Hematopoietic multipotent progenitor cell (in vitro differentiated cells): ENCODE measurements around the gene CDC42SE1. TPM values are rescaled to one million over a fixed set of nuclear protein-coding genes. Genes with fewer than 3 reads are reported as not detected.
A peak's percentile ranks its signal among the peaks of the same experiment; 100 is the strongest.
"Not testable (repeated sequence)": the region's sequence is repeated elsewhere in the genome, so short reads cannot be mapped to it uniquely, and the experiment has no call there.

Experiments used
- DNase-seq, 3 donors: peaks; one replicate each; pipeline ENCODE4 v3.0.0-alpha.2; 2011 to 2015; ENCODE audit warnings: low read depth in 2 of 3, low spot score in 2 of 3
- total RNA-seq: library from RNA; depleted of rRNA; stranded (reverse); fragments of >200 nt; gene quantifications from one replicate; pipeline ENCODE4 v1.2.3, GENCODE V29; 2012

Gene CDC42SE1, protein sequence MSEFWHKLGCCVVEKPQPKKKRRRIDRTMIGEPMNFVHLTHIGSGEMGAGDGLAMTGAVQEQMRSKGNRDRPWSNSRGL
- 75.4 TPM for total RNA-seq

DNA sequence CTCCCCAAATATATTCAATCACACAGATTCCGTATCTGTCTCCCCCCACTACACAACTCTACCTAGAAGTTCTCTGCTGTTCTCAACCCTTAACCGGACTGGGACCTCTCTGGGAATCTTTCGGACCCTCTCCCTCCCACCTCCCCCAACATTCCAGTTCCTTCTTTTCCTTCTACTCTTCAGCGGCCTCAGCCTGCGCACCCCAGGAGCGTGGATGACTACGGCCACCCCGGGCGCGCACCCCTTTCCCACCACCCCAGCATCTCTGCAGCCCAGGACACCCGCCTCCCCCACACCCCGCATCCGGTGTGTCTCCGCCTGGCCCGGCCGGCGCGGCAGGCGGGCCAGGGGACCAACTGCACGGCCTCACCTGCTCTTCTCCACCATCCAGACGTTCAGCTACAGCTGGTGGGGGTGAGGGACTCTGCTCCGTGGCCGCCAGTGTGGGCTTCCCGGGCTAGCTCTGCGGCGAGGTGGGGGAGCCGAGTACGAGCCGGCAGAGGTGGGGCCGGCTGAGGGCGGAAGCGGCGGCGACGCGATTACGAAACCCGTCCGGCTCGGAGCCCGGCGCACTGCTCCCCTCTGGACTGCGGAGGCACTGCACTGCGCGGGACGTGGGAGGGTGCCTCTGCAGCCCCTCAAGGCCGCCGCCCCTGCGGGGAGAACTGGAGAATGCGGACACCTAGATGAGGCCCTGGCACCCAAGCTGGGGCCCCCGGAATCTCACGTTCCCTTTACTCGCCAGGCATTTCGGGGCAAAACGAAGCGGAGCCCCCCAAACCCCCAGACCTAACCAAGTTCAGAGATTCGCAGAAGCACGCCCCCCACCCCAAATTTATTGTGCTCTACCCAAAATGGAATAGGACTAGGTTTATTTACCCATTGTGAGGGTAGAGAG, at the start of gene CDC42SE1:
CDC42SE1 (minus strand) TSS at position 514 of the 898 bp plus-strand sequence. CDS start 3,892 bp downstream, outside the sequence.
- DNase-seq, result peak; percentile 72 to 92 (median 90)

DNA sequence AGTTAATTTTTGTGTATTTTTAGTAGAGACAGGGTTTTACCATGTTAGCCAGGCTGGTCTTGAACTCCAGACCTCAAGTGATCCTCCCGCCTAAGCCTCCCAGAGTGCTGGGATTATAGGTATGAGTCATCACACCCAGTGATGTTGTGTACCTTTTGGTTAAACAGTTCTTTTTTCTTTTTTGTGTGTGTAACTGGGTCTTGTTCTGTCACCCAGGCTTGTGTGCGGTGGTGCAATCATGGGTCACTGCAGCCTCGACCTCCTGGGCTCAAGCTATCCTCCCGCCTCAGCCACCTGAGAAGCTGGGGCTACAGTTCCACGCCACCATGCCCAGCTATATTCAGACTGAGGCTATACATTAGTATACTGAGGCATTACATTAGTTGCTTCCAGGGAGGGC, 48.9 kb upstream of the CDC42SE1 start:
- no peak for DNase-seq

DNA sequence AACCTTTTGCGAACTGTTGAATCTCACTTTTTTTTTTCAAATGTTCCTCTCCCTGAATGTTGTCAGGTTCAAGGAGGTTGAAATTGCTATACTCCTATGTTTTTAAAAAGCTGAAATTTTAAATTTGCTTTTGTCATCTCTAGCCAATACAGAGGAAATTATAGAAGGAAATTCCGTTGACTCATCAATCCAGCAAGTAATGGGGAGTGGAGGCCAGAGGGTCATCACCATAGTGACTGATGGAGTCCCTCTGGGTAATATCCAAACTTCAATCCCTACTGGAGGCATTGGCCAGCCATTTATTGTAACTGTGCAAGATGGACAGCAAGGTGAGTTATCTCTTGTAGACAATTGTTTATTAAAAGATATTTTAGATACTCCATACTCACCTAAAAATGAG, 47.5 kb upstream of the CDC42SE1 start:
- DNase-seq, result no peak

DNA sequence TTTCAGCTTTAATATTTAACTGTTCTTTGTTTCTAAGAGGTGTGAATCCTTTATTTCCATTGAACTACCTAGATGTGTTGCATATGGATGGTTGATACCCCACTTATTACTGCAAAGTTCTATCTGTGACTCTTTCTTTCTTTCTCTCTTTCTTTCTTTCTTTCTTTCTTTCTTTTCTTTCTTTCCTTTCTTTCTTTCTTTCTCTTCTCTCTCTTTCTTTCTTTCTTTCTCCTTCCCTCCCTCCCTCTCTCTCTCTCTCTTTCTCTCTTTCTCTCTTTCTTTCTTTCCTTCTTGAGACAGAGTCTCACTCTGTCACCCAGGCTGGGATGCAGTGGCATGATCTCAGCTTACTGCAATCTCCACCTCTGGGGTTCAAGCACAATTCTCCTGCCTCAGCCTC, 45.2 kb upstream of the CDC42SE1 start:
- no peak for DNase-seq

DNA sequence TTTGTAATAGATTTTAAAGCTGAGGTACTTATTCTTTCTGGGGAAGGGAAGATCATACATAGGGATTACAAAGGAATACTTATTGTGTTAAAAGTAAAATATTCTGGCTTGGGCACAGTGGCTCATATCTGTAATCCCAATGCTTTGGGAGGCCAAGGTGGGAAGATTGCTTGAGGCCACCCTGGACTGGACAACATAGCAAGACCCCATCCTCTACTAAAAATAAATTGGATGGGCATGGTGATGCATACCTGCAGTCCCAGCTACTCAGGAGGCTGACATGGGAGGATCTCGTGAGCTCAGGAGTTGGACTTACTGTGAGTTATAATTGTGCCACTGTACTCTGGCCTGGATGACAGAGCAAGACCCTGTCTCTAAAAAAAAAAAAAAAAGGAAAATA, 38.7 kb upstream of the CDC42SE1 start:
- no peak for DNase-seq

DNA sequence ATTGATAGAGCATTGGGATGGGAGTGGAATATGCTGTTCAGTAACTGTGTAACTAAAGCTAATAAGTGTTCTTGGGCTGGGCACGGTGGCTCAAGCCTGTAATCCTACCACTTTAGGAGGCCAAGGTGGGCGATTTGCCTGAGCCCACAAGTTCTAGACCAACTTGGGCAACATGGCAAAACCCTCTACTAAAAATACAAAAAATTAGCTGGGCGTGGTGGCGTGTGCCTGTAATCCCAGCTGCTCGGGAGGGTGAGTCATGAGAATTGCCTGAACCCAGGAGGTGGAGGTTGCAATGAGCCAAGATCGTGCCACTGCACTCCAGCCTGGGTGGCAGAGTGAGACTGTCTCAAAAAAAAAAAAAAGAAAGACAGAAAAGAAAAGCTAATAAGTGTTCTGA, 38.0 kb upstream of the CDC42SE1 start:
- not testable (repeated sequence) for DNase-seq

DNA sequence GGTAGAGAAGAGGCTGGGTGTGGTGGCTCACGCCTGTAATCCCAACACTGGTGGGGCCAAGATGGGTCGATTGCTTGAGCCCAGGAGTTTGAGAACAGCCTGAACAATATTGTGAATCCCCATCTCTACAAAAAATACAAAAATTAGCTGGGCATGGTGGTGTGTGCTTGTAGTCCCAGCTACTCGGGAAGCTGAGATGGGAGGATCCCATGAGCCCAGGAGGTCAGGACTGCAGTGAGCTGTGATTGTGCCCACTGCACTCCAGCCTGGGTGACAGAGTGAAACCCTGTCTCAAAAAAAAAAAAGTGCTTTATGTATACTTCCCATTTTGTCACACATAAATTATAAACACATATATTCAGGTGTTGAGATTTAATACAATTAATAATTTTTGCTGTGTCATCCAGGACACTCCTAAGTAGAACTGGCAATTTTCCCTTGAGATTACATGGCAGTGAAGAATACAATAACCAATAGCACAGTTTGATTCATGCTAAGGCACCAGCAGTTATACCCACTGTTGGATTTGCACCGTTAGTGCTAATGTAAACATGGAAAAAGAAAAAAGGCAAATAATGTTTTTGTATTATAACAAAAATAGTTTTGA, 26.6 kb upstream of the CDC42SE1 start:
- DNase-seq, result no peak

DNA sequence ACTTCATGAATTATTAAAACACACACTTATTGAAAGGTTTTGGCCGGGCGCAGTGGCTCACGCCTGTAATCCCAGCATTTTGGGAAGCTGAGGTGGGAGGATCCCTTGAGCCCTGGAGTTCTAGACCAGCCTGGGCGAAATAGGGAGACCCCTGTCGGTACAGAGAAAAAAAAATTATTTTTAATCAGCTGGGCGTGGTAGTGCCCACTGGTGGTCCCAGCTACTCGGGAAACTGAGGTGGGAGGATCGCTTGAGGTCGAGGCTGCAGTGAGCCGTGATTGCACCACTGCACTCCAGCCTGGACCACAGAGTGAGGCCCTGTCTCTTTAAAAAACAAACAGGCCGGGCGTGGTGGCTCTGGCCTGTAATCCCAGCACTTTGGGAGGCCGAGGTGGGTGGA, 12.8 kb upstream of the CDC42SE1 start:
- DNase-seq, result no peak

DNA sequence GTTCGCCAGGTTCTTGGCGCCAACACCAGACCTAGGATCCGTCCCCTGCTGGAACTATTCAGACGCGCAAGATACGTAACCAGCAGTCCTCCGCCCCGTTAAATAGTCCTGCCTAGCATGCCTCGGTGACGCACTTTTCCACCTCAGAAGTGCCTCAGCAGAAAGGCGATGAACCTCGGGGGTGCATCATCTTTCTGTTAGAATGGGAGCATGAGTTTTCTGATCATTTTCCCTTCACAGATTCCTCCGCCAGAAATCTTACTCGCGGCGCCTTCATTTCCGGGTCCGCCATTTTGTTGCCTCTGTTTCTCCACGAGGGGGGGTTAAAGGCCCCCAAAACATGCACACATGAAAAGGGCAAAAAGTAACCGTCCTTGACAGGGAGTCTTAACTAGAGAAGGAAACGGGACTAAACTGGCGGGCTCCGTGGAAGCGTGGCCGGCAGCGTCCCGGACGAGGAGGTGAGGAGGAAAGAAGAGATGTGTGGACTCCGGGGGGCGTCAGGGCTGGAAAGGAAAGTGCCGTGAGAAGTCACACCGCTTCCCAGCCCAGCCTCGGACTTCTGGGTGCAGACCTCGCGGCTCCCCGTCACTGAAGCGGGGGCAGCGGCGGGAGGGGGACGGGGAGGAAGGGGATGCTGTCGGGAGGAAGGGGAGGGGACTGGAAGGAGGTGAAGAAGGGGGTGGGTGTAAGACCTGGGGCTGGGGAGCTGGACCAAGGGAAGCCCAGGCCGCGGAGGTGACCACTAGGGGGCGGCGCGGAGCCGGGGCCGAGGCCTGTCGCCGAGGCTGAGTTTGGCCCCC, 11.3 kb upstream of the CDC42SE1 start, which contains the start of gene GABPB2:
GABPB2 (plus strand) TSS at position 288 of the 803 bp plus-strand sequence. CDS start 17,429 bp downstream, outside the sequence.
- peak; percentile 82 to 93 (median 91) for DNase-seq

DNA sequence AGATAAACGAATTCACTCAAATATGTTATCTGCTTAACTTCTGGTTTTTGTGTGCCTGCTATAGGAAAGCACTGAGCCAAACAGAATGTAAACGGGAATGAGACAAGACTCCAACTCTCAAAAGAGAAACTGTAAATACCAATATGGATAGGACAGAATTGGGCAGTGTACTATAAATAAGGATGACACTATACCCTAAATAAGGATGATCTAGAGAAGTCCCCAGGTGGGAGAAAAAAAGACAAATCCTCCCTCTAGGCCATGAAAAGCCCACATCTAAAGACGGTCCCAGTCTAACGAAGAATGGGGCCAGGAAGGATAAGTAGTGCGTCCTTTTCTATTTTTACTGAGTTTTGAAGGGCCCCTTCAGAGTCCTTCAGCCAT, 9.7 kb upstream of the CDC42SE1 start:
- no peak for DNase-seq

DNA sequence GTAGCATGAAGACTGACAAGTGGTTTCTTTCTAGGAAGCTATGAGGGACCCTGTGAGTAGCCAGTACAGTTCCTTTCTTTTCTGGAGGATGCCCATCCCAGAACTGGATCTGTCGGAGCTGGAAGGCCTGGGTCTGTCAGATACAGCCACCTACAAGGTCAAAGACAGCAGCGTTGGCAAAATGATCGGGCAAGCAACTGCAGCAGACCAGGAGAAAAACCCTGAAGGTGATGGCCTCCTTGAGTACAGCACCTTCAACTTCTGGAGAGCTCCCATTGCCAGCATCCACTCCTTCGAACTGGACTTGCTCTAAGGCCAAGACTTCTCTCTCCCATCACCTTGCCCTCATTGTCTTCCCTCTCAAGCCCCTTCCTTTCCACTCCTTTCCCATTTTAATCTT, 7.8 kb upstream of the CDC42SE1 start:
- no peak for DNase-seq

DNA sequence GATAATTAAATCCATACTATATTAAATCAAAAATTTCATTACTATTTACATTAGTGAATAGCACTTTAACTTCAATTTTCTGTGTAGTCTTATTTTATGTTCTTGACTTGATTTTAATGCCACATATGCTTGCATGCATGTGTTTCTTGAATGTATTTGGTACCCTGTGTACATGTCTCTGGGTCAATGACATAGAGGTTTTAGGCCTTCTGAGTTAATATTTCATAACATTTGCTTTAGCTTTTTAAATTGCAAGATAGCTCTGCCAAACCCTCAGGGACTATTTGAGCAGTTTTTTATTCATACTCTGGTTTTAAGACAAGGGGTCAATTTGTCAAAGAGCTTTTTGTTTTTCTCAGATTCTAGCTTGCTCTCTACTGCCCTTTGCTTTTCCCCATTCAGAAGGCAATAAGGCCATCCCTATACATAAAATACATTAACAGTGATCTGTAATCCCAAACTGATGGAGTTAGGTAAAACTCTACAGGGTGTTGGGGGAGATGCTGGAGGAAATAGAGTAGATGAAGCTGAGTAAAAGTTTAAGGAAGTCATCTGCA, 5.7 kb upstream of the CDC42SE1 start:
- no peak for DNase-seq

DNA sequence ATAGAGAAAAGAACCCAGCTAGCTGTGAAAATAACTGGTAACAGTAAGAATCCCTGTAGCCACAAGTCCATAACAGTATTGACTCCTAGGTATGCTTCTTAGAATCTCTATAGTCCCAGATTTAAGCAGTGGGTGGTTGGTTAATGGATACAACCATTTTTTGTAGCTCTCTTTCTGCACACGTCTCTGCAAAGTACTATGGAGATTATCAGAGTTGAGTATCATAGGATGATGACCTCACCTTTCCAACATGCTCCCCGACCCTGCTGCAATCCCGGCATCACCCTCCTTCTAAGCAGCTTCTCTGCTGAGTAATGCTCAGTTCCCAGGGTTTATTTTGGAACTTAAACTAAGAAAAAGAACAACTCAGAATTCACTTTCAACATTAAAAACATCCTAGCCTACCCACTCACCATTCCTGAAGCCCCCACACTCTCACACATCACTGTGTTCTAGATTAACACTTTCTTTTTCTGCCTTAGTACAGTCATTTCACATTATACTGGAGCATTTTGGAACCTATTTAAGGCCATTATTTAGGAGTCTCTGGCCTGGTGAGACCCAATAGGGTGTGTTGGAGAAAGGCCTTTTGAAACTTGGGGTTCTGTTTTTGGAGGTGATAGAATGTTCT, 3.4 kb upstream of the CDC42SE1 start:
- no peak for DNase-seq

DNA sequence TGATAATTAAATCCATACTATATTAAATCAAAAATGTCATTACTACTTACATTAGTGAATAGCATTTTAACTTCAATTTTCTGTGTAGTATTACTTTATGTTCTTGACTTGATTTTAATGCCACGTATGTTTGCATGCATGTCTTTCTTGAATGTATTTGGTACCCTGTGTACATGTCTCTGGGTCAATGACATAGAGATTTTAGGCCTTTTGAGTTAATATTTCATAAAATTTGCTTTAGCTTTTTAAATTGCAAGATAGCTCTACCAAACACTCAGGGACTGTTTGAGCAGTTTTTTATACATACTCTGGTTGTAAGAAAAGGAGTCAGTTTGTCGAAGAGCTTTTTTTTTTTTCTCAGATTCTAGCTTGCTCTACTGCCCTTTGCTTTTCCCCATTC, 2.3 kb upstream of the CDC42SE1 start:
- DNase-seq, result no peak

DNA sequence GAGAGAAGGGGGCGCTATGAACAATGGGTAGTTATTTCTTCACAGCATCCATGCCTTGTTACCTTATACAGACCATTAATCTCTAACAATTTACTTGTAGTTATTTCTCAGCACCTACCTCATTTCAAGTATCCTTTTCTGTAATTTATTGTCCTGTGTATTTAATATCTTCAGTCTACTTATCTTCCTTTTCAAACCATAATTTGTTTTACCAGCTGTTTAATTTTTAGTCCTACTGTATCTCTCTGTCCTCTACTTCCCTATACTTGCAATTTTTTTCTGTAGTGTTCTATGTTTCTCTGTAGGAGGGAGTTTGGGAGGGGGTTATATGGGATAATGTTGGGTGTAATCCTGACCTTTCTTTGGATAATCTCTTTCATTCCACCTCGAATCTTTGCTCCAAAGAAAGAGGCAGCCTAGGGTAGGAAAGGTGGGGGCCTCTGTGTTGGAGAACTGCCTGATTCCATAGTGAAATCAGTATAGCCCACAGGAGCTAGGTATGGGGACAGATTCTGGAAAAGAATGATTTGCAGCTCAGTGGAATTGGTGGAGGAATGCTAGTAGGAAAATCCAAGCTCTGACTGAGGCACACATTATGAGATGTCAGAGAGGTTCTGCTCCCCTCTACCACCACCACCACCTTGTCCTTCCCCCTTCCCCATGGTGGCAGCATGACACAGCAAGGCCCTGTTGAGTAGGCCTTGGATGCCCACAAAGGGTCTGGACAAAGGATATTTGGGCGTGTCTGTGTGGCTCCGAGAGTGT, 1.4 kb upstream of the CDC42SE1 start:
- DNase-seq, result no peak

DNA sequence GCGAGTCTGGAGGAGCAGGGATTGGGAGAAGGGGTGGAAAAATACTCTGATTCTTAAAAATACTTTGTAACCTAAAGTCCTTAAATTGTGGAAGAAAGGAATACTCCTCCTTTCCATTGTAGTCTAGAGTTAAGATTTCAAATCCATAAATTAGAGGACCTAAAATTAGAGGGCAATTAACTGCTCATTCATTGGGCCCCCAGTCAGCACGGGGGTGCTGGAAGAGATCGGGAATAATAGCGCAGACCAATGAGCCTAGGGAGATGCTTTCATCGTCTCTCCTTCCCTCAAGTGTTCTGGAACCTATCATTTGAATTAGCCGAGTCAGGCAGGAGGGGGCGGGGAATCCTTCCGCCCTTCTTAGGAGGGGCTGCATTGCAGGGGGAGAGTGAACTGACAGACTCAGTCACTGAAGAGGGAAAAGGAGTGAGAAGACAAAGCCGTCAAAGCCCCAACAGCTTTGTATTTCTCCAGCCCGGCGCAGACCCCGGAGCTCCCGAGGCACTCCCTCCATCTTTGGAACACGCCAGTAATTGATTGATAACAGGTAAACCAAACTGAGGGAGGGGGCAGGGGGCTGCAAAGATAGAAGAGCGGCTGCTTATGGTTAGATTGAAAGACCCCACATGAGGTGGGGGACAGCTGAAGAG, 710 bp upstream of the CDC42SE1 start, which contains the start of gene MLLT11:
MLLT11 (plus strand) TSS at position 391 of the 650 bp plus-strand sequence. CDS start 6,828 bp downstream, outside the sequence.
- peak in 1 of 3 donors; percentile 57 for DNase-seq

DNA sequence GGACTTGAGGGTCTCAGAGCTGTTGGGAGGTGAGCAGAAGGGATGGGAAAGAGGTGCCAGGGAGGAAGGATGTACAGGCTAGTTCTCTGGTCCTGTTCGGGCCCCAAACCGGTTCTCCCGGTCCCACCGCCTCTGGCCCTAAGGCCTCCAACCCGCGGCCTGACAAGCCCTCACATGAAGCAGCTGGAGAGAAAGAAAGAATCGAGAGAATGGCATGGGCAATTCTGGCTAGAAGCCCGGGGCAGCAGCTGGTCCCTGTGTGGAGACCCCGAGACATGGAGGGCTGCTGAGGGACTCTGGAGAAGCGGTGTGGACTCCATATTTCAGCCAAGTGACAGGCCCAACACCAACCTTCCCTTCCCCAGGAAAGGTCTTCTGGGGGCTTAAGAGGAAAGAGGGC, 730 bp downstream of the CDC42SE1 start:
- no peak for DNase-seq

DNA sequence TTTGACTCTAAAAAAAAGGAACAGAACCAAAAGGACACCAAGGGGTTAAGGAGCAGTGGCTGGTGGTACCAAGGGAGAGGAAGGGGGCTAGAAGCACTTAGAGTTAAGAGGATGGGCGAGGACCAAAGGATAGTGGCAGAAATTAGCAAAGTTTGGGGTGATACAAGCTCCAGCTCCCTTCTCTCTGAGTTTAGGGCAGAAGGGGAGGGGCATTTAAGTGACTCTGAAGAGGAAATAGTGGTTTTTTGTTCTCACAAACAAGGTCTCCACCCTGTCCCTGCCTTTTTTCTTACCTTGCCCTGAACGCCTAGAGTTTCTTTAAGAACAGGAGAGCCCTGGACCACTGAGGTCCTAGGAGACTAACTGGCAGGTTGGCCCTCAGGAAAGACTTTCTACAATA, 3.3 kb downstream of the CDC42SE1 start:
- peak in 1 of 3 donors; percentile 55 for DNase-seq

DNA sequence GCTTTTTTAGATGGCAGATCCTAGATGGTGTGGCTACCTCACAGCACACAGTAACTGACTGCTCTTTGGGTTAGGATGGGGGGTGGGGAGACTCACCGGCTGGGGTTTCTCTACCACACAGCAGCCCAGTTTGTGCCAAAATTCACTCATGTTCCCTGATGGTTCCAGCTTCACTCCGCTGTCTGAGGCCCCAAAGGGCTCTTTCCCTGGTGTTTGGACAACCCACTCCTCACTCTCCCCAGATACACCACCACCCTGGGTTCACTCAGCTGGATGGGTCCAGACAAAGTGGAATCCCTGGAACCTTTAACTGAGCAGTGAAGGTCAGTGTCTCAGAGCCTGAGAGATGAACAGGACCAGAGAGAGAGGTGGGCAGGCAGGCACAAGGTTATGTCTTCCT, 3.8 kb downstream of the CDC42SE1 start:
- DNase-seq, result no peak
